ENCODE data around the gene PPM1A. TPM values are rescaled to one million over a fixed set of nuclear protein-coding genes. Genes with fewer than 3 reads are reported as not detected.
A peak's percentile ranks its signal among the peaks of the same experiment; 100 is the strongest.

The PPM1A gene
- total and polyA plus RNA-seq, 9 of the 15 experiments (the other 6 are each of a cell fraction or from before 2014, with no cell fraction given) = 5.5 to 23.9 (median 15.2) TPM

DNA sequence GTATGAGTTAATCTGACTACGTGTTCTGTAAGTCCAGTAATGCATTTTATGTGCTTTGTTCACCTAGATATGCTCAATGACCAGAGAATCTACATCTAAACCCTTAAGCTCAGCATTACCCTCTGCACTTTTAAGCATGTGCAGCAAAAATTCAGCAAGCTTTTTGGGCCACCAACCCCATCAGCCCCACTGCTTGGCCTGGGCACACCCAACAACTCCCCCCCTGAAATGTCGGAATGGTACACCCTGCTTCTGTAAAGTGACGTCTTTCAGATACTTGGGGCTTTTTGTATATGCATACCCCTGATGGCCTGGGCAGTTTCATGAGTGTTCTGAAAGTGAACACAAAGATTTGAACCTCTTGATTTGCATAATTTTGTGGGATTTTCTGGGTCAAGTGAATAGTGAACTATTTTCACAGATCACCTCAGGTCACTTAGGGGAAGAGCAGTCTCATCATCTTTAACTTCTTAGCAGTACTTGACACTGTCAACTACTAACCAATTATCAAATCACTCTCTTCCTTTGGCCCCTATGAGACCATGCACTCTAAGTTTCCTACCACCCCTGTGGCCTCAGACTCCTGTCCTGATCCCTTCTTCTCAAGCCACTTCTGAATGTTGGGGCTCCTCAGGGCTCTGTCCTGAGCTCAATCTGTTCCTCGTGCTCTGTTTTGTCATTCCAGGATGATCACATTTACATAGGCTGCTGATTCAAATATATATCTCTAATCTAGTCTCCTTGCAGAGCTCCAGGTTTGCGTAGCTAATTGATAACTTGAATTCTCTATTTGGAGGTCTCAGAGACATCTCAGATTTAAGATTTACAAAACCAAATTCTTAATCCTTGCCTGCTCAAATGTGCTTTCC, 36.3 kb upstream of the PPM1A start:
- Histone ChIP-seq H2AFZ (ENCODE audit: low read depth, low read length) (no peak overlapping the region), H4K20me1 (replicated peaks; ENCODE audit: control insufficient read depth, insufficient read depth, low read length) (no peaks in the 10 kb centered on the region), H3K9ac (ENCODE audit: insufficient read depth in 1 of 2, low read depth in 2 of 2, low read length in 2 of 2) (no peak overlapping the region), H3K79me2 (ENCODE audit: control insufficient read depth, insufficient read depth, low read length) (no peaks in the 10 kb centered on the region), H3K27ac (ENCODE audit: extremely low read depth, low read depth, low read length) (no peak overlapping the region), H3K36me3 (ENCODE audit: control insufficient read depth, insufficient read depth, low read length) (no peaks in the 10 kb centered on the region), H3K27me3 (ENCODE audit: control insufficient read depth in 2 of 2, insufficient read depth in 2 of 2, low read length in 2 of 2) (no peaks in the 10 kb centered on the region), H3K4me3 (no peak overlapping the region), H3K9me3 (replicated peaks; ENCODE audit: control insufficient read depth, insufficient read depth, low read depth, low read length) (no peaks in the 10 kb centered on the region), H3K9me1 (ENCODE audit: control insufficient read depth, insufficient read depth, low read length) (no peaks in the 10 kb centered on the region), H3K4me1 (replicated peaks in 1 of 2; ENCODE audit: control insufficient read depth in 2 of 2, insufficient read depth in 2 of 2, low read length in 2 of 2) (no peaks in the 10 kb centered on the region), H3K4me2 (ENCODE audit: insufficient read depth, low read length) (no peak overlapping the region)
- no peak for ATAC-seq
- no peak for FAIRE-seq
- BruUV-seq (replicated peaks) = no TSS peak
- in situ Hi-C loops (cut with MboI) = no loop called here
- ChIA-PET CTCF (ENCODE audit: low intra/inter-chr PET ratio) (no interaction called here), POLR2A (interaction anchor here (1.3 kb wide), 1 partner anchor 12 kb away, joined by 3 read pairs; no protein-coding TSS in a partner anchor)
- DNase-seq (ENCODE audit: extremely low read depth in 1 of 4, low spot score in 3 of 4) = no peak
- 20% methylated on average over 5 of the region's 5 CpGs for WGBS (ENCODE audit: insufficient coverage, low coverage, missing lambda C conversion rate)
- intact Hi-C loops (cut with micrococcal nuclease) = no loop called here
- TF ChIP-seq, protein P1, sequence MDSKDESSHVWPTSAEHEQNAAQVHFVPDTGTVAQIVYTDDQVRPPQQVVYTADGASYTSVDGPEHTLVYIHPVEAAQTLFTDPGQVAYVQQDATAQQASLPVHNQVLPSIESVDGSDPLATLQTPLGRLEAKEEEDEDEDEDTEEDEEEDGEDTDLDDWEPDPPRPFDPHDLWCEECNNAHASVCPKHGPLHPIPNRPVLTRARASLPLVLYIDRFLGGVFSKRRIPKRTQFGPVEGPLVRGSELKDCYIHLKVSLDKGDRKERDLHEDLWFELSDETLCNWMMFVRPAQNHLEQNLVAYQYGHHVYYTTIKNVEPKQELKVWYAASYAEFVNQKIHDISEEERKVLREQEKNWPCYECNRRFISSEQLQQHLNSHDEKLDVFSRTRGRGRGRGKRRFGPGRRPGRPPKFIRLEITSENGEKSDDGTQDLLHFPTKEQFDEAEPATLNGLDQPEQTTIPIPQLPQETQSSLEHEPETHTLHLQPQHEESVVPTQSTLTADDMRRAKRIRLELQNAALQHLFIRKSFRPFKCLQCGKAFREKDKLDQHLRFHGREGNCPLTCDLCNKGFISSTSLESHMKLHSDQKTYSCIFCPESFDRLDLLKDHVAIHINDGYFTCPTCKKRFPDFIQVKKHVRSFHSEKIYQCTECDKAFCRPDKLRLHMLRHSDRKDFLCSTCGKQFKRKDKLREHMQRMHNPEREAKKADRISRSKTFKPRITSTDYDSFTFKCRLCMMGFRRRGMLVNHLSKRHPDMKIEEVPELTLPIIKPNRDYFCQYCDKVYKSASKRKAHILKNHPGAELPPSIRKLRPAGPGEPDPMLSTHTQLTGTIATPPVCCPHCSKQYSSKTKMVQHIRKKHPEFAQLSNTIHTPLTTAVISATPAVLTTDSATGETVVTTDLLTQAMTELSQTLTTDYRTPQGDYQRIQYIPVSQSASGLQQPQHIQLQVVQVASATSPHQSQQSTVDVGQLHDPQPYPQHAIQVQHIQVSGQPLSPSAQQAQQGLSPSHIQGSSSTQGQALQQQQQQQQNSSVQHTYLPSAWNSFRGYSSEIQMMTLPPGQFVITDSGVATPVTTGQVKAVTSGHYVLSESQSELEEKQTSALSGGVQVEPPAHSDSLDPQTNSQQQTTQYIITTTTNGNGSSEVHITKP (IDR thresholded peaks at IDR 0.05; ENCODE audit: partially characterized antibody) = peak; percentile 84
- TF ChIP-seq, protein P2, sequence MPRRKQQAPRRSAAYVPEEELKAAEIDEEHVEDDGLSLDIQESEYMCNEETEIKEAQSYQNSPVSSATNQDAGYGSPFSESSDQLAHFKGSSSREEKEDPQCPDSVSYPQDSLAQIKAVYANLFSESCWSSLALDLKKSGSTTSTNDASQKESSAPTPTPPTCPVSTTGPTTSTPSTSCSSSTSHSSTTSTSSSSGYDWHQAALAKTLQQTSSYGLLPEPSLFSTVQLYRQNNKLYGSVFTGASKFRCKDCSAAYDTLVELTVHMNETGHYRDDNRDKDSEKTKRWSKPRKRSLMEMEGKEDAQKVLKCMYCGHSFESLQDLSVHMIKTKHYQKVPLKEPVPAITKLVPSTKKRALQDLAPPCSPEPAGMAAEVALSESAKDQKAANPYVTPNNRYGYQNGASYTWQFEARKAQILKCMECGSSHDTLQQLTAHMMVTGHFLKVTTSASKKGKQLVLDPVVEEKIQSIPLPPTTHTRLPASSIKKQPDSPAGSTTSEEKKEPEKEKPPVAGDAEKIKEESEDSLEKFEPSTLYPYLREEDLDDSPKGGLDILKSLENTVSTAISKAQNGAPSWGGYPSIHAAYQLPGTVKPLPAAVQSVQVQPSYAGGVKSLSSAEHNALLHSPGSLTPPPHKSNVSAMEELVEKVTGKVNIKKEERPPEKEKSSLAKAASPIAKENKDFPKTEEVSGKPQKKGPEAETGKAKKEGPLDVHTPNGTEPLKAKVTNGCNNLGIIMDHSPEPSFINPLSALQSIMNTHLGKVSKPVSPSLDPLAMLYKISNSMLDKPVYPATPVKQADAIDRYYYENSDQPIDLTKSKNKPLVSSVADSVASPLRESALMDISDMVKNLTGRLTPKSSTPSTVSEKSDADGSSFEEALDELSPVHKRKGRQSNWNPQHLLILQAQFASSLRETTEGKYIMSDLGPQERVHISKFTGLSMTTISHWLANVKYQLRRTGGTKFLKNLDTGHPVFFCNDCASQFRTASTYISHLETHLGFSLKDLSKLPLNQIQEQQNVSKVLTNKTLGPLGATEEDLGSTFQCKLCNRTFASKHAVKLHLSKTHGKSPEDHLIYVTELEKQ (CRISPR knock-in tag; IDR thresholded peaks at IDR 0.05) = no peak

Measured in K562 (cell line).